Right lobe of liver (tissue), 4 donors: ENCODE results near the gene C2CD4B.

Experiments used
- POLR2A ChIP-seq: fragments of 450-650 bp; IDR thresholded peaks from one replicate; pipeline ENCODE4 v1.6.1; 2017; ENCODE audit warnings: antibody characterized with exemption, mild to moderate bottlenecking
- TF ChIP-seq, protein P1 (sequence below), 4 donors: fragments of 200-600 bp in 3 of 4; fragments of 450-650 bp in 1 of 4; IDR thresholded peaks; one replicate each; pipeline versions ENCODE4 v1.5.1 to v1.8.0; 2016 to 2022; ENCODE audit warnings: antibody characterized with exemption in 4 of 4, mild to moderate bottlenecking in 2 of 4
- donor health status: DM: no; HTN: no; CAD: no.
- donor health status: DM: no; HTN: no; CAD: no.
- donor health status: DM: no; HTN: yes; CAD: no.

DNA sequence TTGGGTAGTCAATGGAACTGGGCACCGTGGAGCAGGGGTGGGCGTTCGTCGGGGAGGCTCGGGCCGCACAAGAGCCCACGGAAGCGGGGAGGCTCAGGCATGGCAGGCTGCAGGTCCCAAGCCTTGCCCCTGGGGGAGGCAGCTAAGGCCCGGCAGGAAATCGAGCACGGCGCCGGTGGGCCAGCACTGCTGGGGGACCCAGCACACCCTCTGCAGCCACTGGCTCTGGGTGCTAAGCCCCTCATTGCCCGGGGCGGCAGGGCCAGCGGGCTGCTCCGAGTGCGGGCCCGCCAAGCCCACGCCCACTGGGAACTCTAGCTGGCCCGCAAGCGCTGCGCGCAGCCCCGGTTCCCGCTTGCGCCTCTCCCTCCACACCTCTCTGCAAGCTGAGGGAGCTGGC lies 21.5 kb upstream of the C2CD4B start:
- TF ChIP-seq, protein P1, sequence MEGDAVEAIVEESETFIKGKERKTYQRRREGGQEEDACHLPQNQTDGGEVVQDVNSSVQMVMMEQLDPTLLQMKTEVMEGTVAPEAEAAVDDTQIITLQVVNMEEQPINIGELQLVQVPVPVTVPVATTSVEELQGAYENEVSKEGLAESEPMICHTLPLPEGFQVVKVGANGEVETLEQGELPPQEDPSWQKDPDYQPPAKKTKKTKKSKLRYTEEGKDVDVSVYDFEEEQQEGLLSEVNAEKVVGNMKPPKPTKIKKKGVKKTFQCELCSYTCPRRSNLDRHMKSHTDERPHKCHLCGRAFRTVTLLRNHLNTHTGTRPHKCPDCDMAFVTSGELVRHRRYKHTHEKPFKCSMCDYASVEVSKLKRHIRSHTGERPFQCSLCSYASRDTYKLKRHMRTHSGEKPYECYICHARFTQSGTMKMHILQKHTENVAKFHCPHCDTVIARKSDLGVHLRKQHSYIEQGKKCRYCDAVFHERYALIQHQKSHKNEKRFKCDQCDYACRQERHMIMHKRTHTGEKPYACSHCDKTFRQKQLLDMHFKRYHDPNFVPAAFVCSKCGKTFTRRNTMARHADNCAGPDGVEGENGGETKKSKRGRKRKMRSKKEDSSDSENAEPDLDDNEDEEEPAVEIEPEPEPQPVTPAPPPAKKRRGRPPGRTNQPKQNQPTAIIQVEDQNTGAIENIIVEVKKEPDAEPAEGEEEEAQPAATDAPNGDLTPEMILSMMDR (IDR thresholded peaks at IDR 0.05) = no peak
- no peak for TF ChIP-seq POLR2A
